Thyroid gland (tissue), 4 donors: ENCODE results near the gene TUBAL3. TPM values are rescaled to one million over a fixed set of nuclear protein-coding genes. Genes with fewer than 3 reads are reported as not detected.

ENCODE experiments used
- DNase-seq, 2 donors: peaks; one replicate each; pipeline ENCODE4 v3.0.0-alpha.2; 2019
- H3K27ac ChIP-seq, 3 donors: fragments of 200-600 bp; sonication (generic); 1 replicate in 2 of 3; 2 replicates in 1 of 3; pipeline ENCODE4 v1.5.1; 2016 to 2019; ENCODE audit warnings: mild to moderate bottlenecking in 1 of 3, moderate library complexity in 1 of 3
- H3K27me3 ChIP-seq: fragments of 200-600 bp; sonication (generic); one replicate; pipeline ENCODE4 v1.5.1; 2019
- H3K36me3 ChIP-seq, 2 donors: fragments of 200-600 bp; sonication (generic); one replicate each; pipeline ENCODE4 v1.5.1; 2016 to 2019
- H3K4me1 ChIP-seq, 2 donors: fragments of 200-600 bp; sonication (generic); one replicate each; pipeline ENCODE4 v1.5.1; 2017 to 2019
- H3K4me3 ChIP-seq, 3 donors: fragments of 200-600 bp; sonication (generic); replicated peaks in 1 of 3; 1 replicate in 2 of 3; 2 replicates in 1 of 3; pipeline ENCODE4 v1.5.1; 2016; ENCODE audit warnings: mild to moderate bottlenecking in 1 of 3
- H3K9me3 ChIP-seq: fragments of 200-600 bp; sonication (generic); one replicate; pipeline ENCODE4 v1.5.1; 2017
- CTCF ChIP-seq, 6 experiments: fragments of 200-600 bp in 3 of 6; fragments of 450-650 bp in 3 of 6; sonication (generic) in 3 of 6; IDR thresholded peaks; one replicate each; pipeline ENCODE4 v1.5.1; 2016 to 2019; ENCODE audit warnings: antibody characterized with exemption in 6 of 6, mild to moderate bottlenecking in 2 of 6, inconsistent platforms in 1 of 6, moderate library complexity in 1 of 6
- POLR2A ChIP-seq, 2 donors: fragments of 450-650 bp; IDR thresholded peaks; one replicate each; pipeline ENCODE4 v1.6.1; 2017; ENCODE audit warnings: antibody characterized with exemption in 2 of 2, mild to moderate bottlenecking in 2 of 2, moderate library complexity in 1 of 2
- WGBS, 2 donors: methylation state at CpG; one replicate each; pipeline ENCODE4 v1.1.5; 2017; 5-methylcytosine and 5-hydroxymethylcytosine counted together
- intact Hi-C: fragments of 100-400 bp; cut with DNase I; formaldehyde crosslinking; loops from one replicate; pipeline ENCODE4 v1.15.1; 2023
- total RNA-seq, 4 donors: library from RNA; depleted of rRNA; stranded (reverse); fragments of >200 nt; gene quantifications; one replicate each; pipeline ENCODE4 v1.2.3, GENCODE V29; 2016

TUBAL3 gene
- total RNA-seq, 4 donors from 2014 or later = 0.33 to 1.1 TPM; not detected in 2

- Histone ChIP-seq H3K9me3 (no peaks in the 10 kb centered on the region), H3K4me3 (no peak overlapping the region), H3K4me1 (no peaks in the 10 kb centered on the region), H3K27me3 (no peaks in the 10 kb centered on the region), H3K36me3 (no peaks in the 10 kb centered on the region), H3K27ac (no peak overlapping the region)
- WGBS, 2 donors = 51 to 54% methylated on average over 7 of the region's 7 CpGs
- DNase-seq = no peak
- intact Hi-C loops = no loop called here
- TF ChIP-seq CTCF (IDR thresholded peaks at IDR 0.05) = no peak
- TF ChIP-seq POLR2A (IDR thresholded peaks at IDR 0.05) = no peak
Observed at GRCh38 chr10:5360318-5360915, 44.2 kb downstream of the TUBAL3 start.

GRCh38 chr10:5356302-5356763 lies 48.3 kb downstream of the TUBAL3 start:
- Histone ChIP-seq H3K27ac (no peak overlapping the region), H3K27me3 (no peaks in the 10 kb centered on the region), H3K4me1 (no peaks in the 10 kb centered on the region), H3K9me3 (no peaks in the 10 kb centered on the region), H3K36me3 (no peaks in the 10 kb centered on the region), H3K4me3 (no peak overlapping the region)
- DNase-seq = no peak
- 91 to 93% methylated on average over 4 of the region's 4 CpGs for WGBS, 2 donors
- TF ChIP-seq POLR2A (IDR thresholded peaks at IDR 0.05) (no peak), CTCF (IDR thresholded peaks at IDR 0.05) (no peak)
- intact Hi-C loops = no loop called here

- Histone ChIP-seq H3K36me3 (no peaks in the 10 kb centered on the region), H3K27ac (no peak overlapping the region), H3K4me1 (no peaks in the 10 kb centered on the region), H3K27me3 (no peaks in the 10 kb centered on the region), H3K4me3 (no peak overlapping the region), H3K9me3 (no peaks in the 10 kb centered on the region)
- no peak for TF ChIP-seq CTCF (IDR thresholded peaks at IDR 0.05)
- TF ChIP-seq POLR2A (IDR thresholded peaks at IDR 0.05) = no peak
- intact Hi-C loops = no loop called here
- WGBS, 2 donors = 86 to 88% methylated on average over 6 of the region's 6 CpGs
- no peak for DNase-seq
Observed at GRCh38 chr10:5355594-5356301, 48.9 kb downstream of the TUBAL3 start.

- H3K9me3 ChIP-seq = no peaks in the 10 kb centered on the region
- 59 to 68% methylated on average over 3 of the region's 3 CpGs for WGBS, 2 donors
- no peaks in the 10 kb centered on the region for H3K36me3 ChIP-seq
- no peak overlapping the region for H3K27ac ChIP-seq
- intact Hi-C loops = no loop called here
- no peaks in the 10 kb centered on the region for H3K4me1 ChIP-seq
- H3K27me3 ChIP-seq = no peaks in the 10 kb centered on the region
- no peak for DNase-seq
- no peak overlapping the region for H3K4me3 ChIP-seq
- no peak for TF ChIP-seq POLR2A (IDR thresholded peaks at IDR 0.05)
- TF ChIP-seq CTCF (IDR thresholded peaks at IDR 0.05) = no peak
Observed at GRCh38 chr10:5354068-5354467, 50.6 kb downstream of the TUBAL3 start.

GRCh38 chr10:5349362-5349761 lies 55.3 kb downstream of the TUBAL3 start:
- WGBS, 2 donors = 72 to 81% methylated on average over 2 of the region's 2 CpGs
- DNase-seq = no peak
- Histone ChIP-seq H3K27ac (no peak overlapping the region), H3K9me3 (no peaks in the 10 kb centered on the region), H3K4me3 (no peak overlapping the region), H3K36me3 (no peaks in the 10 kb centered on the region), H3K4me1 (no peaks in the 10 kb centered on the region), H3K27me3 (no peaks in the 10 kb centered on the region)
- no peak for TF ChIP-seq CTCF (IDR thresholded peaks at IDR 0.05)
- no peak for TF ChIP-seq POLR2A (IDR thresholded peaks at IDR 0.05)
- intact Hi-C loops = no loop called here
